GM19025 (cell line): ENCODE measurements around the gene LGSN.
A peak's percentile ranks its signal among the peaks of the same experiment; 100 is the strongest.
"Not testable (repeated sequence)": the region's sequence is repeated elsewhere in the genome, so short reads cannot be mapped to it uniquely, and the experiment has no call there.

Experiments
- ATAC-seq: cut with Tn5 transposase; IDR thresholded peaks from one replicate; pipeline ENCODE4 v1.9.1; 2021; ENCODE audit warnings: mild to moderate bottlenecking, low read depth, moderate library complexity; ENCODE audit not compliant: unreplicated experiment

Gene LGSN, protein sequence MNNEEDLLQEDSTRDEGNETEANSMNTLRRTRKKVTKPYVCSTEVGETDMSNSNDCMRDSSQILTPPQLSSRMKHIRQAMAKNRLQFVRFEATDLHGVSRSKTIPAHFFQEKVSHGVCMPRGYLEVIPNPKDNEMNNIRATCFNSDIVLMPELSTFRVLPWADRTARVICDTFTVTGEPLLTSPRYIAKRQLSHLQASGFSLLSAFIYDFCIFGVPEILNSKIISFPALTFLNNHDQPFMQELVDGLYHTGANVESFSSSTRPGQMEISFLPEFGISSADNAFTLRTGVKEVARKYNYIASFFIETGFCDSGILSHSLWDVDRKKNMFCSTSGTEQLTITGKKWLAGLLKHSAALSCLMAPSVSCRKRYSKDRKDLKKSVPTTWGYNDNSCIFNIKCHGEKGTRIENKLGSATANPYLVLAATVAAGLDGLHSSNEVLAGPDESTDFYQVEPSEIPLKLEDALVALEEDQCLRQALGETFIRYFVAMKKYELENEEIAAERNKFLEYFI

GRCh38 chr6:63319939-63320338 lies at the start of gene LGSN:
LGSN (minus strand) TSS chr6:63319983; CDS start chr6:63319943, 40 bp downstream.
- no peak for ATAC-seq

- ATAC-seq: no peak
These were observed 48.6 kb upstream of the LGSN start for GRCh38 chr6:63368347-63368746.

DNA sequence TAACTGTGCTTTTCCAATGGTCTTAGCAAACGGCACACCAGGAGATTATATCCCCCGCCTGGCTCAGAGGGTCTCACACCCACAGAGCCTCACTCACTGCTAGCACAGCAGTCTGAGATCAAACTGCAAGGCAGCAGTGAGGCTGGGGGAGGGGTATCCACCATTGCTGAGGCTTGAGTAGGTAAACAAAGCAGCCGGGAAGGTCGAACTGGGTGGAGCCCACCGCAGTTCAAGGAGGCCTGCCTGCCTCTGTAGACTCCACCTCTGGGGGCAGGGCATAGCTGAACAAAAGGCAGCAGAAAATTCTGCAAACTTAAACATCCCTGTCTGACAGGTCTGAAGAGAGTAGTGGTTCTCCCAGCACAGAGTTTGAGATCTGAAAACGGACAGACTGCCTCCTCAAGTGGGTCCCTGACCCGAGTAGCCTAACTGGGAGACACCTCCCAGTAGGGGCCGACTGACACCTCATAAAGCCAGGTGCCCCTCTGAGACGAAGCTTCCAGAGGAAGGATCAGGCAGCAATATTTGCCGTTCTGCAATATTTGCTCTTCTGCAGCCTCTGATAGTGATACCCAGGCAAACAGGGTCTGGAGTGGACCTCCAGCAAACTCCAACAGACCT lies 42.8 kb upstream of the LGSN start:
- not testable (repeated sequence) for ATAC-seq

DNA sequence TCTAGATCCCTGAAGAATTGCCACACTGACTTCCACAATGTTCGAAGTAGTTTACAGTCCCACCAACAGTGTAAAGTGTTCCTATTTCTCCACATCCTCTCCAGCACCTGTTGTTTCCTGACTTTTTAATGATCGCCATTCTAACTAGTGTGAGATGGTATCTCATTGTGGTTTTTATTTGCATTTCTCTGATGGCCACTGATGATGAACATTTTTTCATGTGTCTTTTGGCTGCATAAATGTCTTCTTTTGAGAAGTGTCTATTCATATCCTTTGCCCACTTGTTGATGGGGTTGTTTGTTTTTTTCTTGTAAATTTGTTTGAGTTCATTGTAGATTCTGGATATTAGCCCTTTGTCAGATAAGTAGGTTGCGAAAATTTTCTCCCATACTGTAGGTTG lies 37.6 kb upstream of the LGSN start:
- not testable (repeated sequence) for ATAC-seq

GRCh38 chr6:63355632-63356031 lies 35.8 kb upstream of the LGSN start:
- ATAC-seq: no peak

DNA sequence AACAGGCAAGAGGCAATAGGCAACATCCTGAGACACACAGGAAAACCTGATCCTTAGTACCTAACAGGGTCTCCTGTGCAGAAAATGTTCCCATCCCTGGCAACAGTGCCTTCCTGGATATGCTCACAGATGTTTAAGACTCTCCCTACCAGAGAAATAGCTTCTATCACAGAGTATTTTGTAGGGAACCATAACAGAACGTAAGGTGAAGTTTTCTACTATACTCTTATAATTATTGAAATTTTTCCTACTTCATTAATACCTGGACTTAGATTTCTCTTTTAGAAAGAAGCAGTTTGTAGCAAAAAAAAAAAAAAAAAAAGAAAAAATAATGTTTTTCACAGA lies 33.5 kb upstream of the LGSN start:
- ATAC-seq: no peak

DNA sequence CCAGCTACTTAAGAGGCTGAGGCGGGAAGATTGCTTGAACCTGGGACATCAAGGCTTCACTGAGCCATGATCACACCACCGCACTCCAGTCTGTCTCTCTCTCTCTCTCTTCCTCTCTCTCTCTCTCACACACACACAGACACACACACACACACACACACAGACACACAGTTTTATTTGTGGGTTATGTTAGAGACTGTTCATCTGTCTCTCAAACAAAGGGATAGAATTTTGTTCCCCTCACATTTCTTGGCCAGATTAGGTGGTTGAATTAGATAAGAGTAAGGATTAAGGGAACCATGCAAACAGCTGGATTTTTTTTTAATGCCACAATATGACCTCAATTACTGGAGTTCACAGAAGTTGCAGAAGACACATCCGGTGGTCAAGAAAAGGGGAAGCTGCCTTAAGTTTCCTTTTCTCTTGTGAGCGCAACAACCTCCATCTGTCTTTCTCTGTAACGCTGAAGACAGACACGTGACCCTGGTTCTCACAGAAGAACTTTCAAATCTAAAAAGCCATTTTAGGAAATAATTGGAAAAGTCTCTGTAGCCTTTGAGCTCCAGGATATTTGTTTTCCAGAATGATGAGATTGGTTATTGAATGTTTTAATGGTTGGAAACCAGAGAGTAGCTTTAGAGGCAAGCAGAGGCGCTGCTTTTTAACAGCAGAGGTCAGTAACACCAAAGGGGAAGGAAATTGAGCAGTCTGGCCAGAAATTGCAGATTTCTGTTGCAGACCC lies 32.9 kb upstream of the LGSN start:
- peak; percentile 95 for ATAC-seq

DNA sequence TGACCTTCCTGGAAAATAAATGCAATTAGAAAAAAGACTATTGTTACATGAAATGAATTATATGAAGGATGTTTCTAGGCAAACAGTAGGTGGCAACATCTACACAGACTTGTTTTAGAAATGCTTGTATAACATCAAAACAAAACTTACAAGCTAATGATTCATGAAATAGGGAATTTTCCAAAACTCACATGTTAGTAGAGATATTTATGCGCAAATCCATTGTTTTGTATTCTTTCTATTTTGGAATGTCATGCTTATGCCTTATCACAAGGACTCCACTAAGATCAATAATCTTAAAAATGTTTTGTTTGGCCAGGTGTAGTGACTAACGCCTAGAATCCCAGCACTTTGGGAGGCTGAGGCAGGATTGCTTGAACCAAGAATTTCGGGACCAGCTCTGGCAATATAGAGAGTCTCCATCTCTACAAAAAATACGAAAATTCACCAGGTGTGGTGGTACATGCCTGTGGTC lies 32.3 kb upstream of the LGSN start:
- ATAC-seq: peak; percentile 33

DNA sequence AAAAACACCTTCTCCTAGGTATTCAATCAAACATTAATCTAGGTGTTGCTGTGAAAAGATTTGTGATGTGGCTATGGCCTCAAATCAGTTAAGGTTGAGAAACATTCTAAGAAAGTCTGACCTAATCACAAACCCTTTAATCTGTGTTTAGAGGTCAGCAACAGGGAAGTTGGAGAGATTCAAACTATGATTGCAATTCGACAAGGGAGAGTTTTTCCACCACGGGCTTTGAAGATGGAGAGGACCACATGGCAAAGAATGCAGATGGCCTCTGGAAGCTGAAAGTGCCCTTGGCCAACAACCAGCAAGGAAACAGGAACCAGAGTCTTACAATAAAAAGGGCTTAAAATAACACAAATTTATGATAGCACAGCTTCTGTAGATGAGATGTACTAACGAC lies 29.6 kb upstream of the LGSN start:
- no peak for ATAC-seq

DNA sequence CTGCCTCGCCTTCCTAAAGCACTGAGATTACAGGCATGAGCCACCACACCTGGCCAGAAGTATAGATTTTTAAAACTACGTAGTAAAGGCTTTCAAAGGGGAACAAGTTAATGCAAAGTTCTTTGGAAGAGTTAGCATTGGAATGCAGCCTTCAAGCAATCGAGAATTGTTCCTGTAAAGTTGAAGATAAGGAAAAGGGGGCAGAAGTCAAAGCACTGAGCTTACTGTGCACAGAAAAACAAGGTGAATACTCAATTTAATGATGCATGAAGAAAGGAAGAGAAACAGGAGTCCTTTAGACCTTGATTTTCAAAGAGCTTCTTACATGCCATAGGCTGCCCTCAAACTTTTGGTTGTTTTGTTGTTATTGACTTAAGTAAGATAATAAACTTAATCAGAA lies 29.1 kb upstream of the LGSN start:
- no peak for ATAC-seq

DNA sequence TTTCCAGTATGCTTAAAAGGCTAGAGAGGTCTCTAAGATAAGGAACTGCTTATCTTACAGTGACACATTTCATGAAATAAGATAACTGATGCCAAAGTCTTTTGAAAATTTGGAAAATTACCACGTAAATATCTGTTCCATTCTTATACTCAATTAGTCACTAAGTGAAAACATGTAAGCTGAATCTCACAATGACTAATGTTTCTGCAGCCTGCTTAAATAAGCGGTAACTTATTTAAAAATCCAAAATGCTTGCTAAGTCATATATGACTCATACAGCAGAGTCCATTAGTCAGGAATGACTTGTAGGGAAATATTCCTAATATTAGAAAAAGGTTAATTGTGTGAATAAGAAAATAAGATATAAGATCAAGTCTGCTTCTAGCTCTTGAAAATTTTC lies 27.8 kb upstream of the LGSN start:
- no peak for ATAC-seq

DNA sequence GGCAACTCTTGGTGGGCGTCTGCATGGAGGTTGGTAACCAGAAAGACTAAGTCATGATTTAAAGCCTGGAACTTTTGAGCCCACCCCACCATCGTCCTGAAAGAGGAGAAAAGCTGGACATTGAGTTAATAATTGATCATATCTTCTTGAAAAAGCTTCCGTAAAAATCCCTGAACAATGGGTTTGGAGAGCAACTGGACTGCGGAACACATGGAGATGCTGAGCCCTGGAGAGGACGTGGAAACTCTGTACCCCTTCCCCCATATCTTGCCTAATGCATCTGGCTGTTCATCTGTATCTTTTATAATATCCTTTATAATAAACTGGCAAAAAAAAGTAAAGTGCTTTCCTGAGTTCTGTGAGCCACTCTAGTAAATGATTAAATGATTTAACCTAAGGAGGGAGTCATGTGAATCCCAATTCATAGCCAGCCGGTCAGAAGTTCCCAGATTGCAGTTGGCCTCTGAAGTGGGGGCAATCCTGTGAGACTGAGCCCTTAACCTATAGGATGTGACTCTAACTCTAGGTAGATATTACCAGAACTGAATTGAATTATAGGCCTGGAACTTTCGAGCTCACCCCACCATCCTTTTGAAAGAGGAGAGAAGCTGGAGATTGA lies 26.5 kb upstream of the LGSN start:
- no peak for ATAC-seq

DNA sequence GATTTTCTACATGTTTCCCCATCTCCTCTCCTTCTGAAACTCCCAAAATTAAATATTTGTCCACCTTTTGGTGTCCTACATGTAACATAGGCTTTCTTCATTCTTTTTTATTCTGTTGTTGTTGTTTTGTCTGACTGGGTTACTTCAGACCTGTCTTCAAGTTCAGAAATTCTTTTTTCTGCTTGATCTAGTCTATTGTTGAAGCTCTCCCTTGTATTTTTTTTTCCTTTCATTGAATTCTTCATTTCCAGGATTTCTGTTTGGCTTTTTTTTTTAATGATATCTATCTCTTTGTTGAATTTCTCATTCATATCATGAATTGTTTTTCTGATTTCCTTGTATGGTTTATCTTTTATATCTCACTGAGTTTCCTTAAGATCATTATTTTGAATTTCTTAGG lies 20.6 kb upstream of the LGSN start:
- ATAC-seq: no peak

GRCh38 chr6:63334652-63335051 lies 14.9 kb upstream of the LGSN start:
- not testable (repeated sequence) for ATAC-seq

GRCh38 chr6:63333440-63333839 lies 13.7 kb upstream of the LGSN start:
- no peak for ATAC-seq

DNA sequence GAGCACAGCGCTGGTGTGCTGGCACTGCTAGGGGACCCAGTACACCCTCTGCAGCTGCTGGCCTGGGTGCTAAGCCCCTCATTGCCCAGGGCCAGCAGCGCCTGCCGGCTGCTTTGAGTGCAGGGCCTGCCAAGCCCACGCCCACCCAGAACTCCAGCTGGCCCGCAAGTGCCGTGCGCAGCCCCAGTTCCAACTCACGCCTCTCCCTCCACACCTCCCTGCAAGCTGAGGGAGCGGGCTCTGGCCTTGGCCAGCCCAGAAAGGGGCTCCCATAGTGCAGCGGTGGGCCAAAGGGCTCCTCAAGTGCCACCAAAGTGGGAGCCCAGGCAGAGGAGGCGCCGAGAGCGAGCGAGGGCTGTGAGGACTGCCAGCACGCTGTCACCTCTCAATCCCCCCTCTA lies 6.8 kb upstream of the LGSN start:
- ATAC-seq: not testable (repeated sequence)

- ATAC-seq: no peak
These were observed 3.2 kb upstream of the LGSN start for GRCh38 chr6:63322981-63323380.

- ATAC-seq: no peak
These were observed 2.0 kb upstream of the LGSN start for GRCh38 chr6:63321821-63322220.

DNA sequence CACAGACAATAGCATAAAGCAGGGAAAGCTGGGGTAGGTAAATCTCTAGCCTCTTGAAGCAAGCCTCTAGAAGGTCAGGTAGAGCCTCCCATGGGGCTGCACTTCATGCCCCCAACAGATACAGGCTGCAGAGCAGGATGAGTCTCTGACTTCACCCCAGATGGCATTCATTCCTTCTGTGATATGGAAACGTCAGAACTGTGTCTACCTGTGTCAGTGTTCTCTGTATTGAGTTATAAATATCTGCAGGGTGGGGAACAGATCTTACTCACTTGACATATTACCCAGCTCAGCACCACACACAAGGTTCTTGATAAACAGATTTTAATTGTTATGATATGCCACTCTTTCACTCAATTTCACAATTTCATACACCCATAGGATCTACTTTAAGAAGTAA lies 2.1 kb downstream of the LGSN start:
- ATAC-seq: no peak

- ATAC-seq: no peak
These were observed 3.7 kb downstream of the LGSN start for GRCh38 chr6:63316113-63316512.

DNA sequence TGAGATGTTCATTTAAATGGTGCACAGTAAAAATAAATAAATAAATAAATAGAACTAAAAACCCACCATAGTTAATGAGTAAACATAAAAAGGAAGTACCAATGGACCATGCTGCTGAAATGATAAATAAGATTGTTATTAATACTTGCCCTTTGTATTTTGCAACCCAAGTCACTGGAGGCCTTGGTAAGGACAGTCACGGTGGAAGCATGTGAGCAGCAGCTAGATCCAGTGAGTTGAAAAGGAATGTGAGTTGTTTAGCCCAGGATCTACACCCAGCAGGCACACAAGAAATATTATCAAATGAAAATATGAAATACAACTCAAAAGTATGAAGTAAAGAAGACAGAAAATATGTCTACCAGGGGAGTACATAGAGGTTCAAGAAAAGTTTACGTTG lies 6.7 kb downstream of the LGSN start:
- ATAC-seq: no peak
